Loucy (cell line): Measurements from ENCODE around the gene NDUFS6.

ENCODE experiments used
- H2AFZ ChIP-seq: fragments of 200-600 bp; sonication (generic); 2 replicates; pipeline ENCODE4 v1.6.0; 2016; ENCODE audit warnings: antibody characterized with exemption, mild to moderate bottlenecking, low read length, moderate library complexity
- H3F3A ChIP-seq: fragments of 200-600 bp; 2 replicates; pipeline ENCODE4 v1.6.0; 2016; ENCODE audit warnings: antibody characterized with exemption, low read depth, mild to moderate bottlenecking
- H3K27me3 ChIP-seq: fragments of 200-600 bp; sonication (generic); 2 replicates; pipeline ENCODE4 v1.6.1; 2014; ENCODE audit warnings: low read length, mild to moderate bottlenecking; ENCODE audit not compliant: insufficient read depth, poor library complexity, severe bottlenecking
- H3K36me3 ChIP-seq: fragments of 200-600 bp; sonication (generic); 2 replicates; pipeline ENCODE4 v1.6.1; 2016; ENCODE audit warnings: low read length; ENCODE audit not compliant: insufficient read depth
- H3K4me1 ChIP-seq: fragments of 200-600 bp; sonication (generic); 2 replicates; pipeline ENCODE4 v1.5.1; 2014; ENCODE audit warnings: low read length, mild to moderate bottlenecking; ENCODE audit not compliant: insufficient read depth, poor library complexity, severe bottlenecking
- H3K4me2 ChIP-seq: fragments of 200-600 bp; sonication (generic); 2 replicates; pipeline ENCODE4 v1.6.0; 2014; ENCODE audit warnings: antibody characterized with exemption, low read length, low read depth, mild to moderate bottlenecking; ENCODE audit not compliant: poor library complexity, severe bottlenecking
- H3K4me3 ChIP-seq: fragments of 200-600 bp; sonication (generic); 2 replicates; pipeline ENCODE4 v1.5.1; 2014; ENCODE audit warnings: low read length, mild to moderate bottlenecking, mixed read lengths; ENCODE audit not compliant: poor library complexity, severe bottlenecking
- H3K79me2 ChIP-seq: fragments of 200-600 bp; sonication (generic); 2 replicates; pipeline ENCODE4 v1.6.1; 2014; ENCODE audit warnings: low read length; ENCODE audit not compliant: insufficient read depth
- H3K9ac ChIP-seq: fragments of 200-600 bp; sonication (generic); 2 replicates; pipeline ENCODE4 v1.6.0; 2014; ENCODE audit warnings: mild to moderate bottlenecking, low read depth, low read length, moderate library complexity; ENCODE audit not compliant: poor library complexity, severe bottlenecking
- H3K9me2 ChIP-seq: fragments of 200-600 bp; sonication (generic); replicated peaks from 2 replicates; pipeline ENCODE4 v1.6.1; 2016; ENCODE audit warnings: low read depth, low read length, mixed read lengths
- H3K9me3 ChIP-seq: fragments of 200-600 bp; sonication (generic); 2 replicates; pipeline ENCODE4 v1.6.1; 2014; ENCODE audit warnings: mild to moderate bottlenecking, antibody characterized with exemption, low read length, low read depth; ENCODE audit not compliant: insufficient read depth
- H4K20me1 ChIP-seq: fragments of 200-600 bp; sonication (generic); 2 replicates; pipeline ENCODE4 v1.6.0; 2014; ENCODE audit warnings: antibody characterized with exemption, low read length, mild to moderate bottlenecking; ENCODE audit not compliant: insufficient read depth, poor library complexity, severe bottlenecking
- EZH2phosphoT487 ChIP-seq: fragments of 200-600 bp; IDR thresholded peaks from 2 replicates; pipeline ENCODE4 v1.6.1; 2018; ENCODE audit warnings: antibody characterized with exemption, mild to moderate bottlenecking, moderate library complexity, borderline replicate concordance
- TF ChIP-seq, protein P1 (sequence below): fragments of 200-600 bp; sonication (generic); conservative IDR thresholded peaks from 2 replicates; pipeline ENCODE4 v1.5.1; 2014; ENCODE audit warnings: mild to moderate bottlenecking, antibody characterized with exemption, low read length

Gene NDUFS6

DNA sequence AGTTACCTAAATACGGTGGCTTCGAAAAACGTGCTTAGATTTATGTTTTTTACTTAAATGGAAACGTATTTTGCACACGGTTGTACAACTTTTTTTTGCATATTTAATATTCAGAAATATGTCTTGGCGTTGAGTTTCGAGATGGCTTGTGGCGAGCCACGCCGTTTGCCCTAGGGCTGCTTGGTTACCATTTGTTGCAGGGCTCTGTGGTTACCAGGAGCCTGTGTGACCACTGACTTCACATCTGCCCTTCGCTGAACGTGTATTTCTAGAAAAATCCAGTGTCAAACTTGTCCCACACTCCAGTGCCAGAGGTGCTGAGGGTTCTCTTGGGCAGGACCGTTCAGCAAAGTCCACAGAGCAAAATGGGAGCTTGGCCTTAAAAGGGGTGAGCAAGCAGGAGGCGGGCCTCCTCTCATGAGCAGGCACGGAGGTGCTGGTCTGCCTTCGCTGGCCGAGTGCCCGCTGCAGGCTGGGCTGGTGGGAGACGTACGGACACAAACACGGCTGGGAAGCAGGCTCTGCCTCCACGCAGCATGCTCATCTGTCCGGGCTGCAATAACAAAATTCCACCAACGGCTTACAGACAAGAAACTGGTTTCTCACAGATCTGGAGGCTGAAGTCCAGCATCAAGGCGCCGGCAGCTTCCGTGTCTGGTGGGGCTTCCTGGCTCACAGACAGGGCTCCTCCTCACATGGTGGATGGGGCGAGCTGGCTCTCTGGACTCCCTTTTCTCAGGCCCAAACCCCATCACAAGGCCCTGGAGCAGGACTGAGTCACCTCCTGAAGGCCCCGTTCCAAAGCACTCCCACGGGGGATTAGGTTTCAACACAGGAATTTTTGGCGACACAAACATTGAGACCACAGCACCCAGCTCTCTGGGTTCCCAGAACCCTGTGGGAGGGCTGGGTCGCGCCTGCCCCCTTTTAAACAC is 7.0 kb upstream of the NDUFS6 start:
- Histone ChIP-seq H3K4me2 (no peak overlapping the region), H3K4me3 (no peak overlapping the region), H2AFZ (no peak overlapping the region), H3F3A (peaks cover 3% of the 10 kb centered on the region; the same call in 1 of the 2 replicates), H3K9me3 (no peaks in the 10 kb centered on the region), H3K27me3 (no peaks in the 10 kb centered on the region), H4K20me1 (peaks cover 10% of the 10 kb centered on the region), H3K36me3 (no peaks in the 10 kb centered on the region), H3K9me2 (no peaks in the 10 kb centered on the region), H3K9ac (no peak overlapping the region), H3K79me2 (peaks cover 24% of the 10 kb centered on the region), H3K4me1 (peaks cover 41% of the 10 kb centered on the region)
- TF ChIP-seq, protein P1, sequence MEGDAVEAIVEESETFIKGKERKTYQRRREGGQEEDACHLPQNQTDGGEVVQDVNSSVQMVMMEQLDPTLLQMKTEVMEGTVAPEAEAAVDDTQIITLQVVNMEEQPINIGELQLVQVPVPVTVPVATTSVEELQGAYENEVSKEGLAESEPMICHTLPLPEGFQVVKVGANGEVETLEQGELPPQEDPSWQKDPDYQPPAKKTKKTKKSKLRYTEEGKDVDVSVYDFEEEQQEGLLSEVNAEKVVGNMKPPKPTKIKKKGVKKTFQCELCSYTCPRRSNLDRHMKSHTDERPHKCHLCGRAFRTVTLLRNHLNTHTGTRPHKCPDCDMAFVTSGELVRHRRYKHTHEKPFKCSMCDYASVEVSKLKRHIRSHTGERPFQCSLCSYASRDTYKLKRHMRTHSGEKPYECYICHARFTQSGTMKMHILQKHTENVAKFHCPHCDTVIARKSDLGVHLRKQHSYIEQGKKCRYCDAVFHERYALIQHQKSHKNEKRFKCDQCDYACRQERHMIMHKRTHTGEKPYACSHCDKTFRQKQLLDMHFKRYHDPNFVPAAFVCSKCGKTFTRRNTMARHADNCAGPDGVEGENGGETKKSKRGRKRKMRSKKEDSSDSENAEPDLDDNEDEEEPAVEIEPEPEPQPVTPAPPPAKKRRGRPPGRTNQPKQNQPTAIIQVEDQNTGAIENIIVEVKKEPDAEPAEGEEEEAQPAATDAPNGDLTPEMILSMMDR: no peak

DNA sequence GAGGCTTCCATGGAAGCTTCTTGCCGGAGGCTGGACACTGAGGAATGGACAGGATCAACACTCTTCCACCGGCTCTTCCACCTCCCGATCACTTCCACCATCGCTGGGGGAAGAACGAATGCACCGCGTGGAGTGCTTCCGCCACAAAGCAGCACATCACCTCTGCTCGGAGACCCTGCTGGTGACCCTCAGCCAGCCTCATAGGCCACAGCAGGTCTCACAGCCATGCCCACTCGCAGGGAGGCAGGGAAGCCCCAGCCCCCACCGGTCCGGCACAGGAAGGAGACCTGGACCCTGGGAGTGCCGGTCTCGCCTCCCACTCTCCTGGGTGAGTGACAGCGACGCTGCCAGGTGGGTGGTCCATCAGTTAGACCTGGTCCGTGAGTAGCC is 6.3 kb upstream of the NDUFS6 start:
- no peak overlapping the region for H2AFZ ChIP-seq
- no peaks in the 10 kb centered on the region for H3K9me3 ChIP-seq
- H3K9me2 ChIP-seq: no peaks in the 10 kb centered on the region
- no peak overlapping the region for H3K4me2 ChIP-seq
- TF ChIP-seq, protein P1: no peak
- no peak for TF ChIP-seq EZH2phosphoT487
- H4K20me1 ChIP-seq: peaks cover 10% of the 10 kb centered on the region
- H3K27me3 ChIP-seq: no peaks in the 10 kb centered on the region
- H3K9ac ChIP-seq: no peak overlapping the region
- H3K4me3 ChIP-seq: no peak overlapping the region
- H3K4me1 ChIP-seq: peaks cover 37% of the 10 kb centered on the region
- no peaks in the 10 kb centered on the region for H3K36me3 ChIP-seq
- peaks cover 3% of the 10 kb centered on the region; the same call in 1 of the 2 replicates for H3F3A ChIP-seq
- peaks cover 28% of the 10 kb centered on the region for H3K79me2 ChIP-seq

GRCh38 chr5:1795506-1795905 is 5.7 kb upstream of the NDUFS6 start:
- no peak overlapping the region for H3K9ac ChIP-seq
- H3K9me2 ChIP-seq: no peaks in the 10 kb centered on the region
- peaks cover 3% of the 10 kb centered on the region; the same call in 1 of the 2 replicates for H3F3A ChIP-seq
- H2AFZ ChIP-seq: no peak overlapping the region
- H3K4me1 ChIP-seq: peaks cover 33% of the 10 kb centered on the region
- H3K4me2 ChIP-seq: no peak overlapping the region
- no peaks in the 10 kb centered on the region for H3K9me3 ChIP-seq
- H4K20me1 ChIP-seq: peaks cover 10% of the 10 kb centered on the region
- peaks cover 34% of the 10 kb centered on the region for H3K79me2 ChIP-seq
- TF ChIP-seq, protein P1: no peak
- TF ChIP-seq EZH2phosphoT487: no peak
- no peaks in the 10 kb centered on the region for H3K27me3 ChIP-seq
- no peak overlapping the region for H3K4me3 ChIP-seq
- no peaks in the 10 kb centered on the region for H3K36me3 ChIP-seq
